GM18519 (cell line): ENCODE results near the gene SLC30A3.

Source experiments
- ATAC-seq: cut with Tn5 transposase; IDR thresholded peaks from one replicate; pipeline ENCODE4 v1.9.1; 2021; ENCODE audit warnings: mild to moderate bottlenecking, moderate library complexity; ENCODE audit not compliant: unreplicated experiment, low FRiP score

The SLC30A3 gene

GRCh38 chr2:27261926-27262298, 935 bp downstream of the SLC30A3 start:
- ATAC-seq, result no peak

- ATAC-seq, result no peak
These were observed 1.5 kb downstream of the SLC30A3 start for GRCh38 chr2:27261241-27261925.

GRCh38 chr2:27258051-27258450, 4.8 kb downstream of the SLC30A3 start:
- no peak for ATAC-seq

- ATAC-seq, result no peak
These were observed 5.9 kb downstream of the SLC30A3 start for GRCh38 chr2:27256855-27257454.

GRCh38 chr2:27255660-27256059, 7.2 kb downstream of the SLC30A3 start:
- ATAC-seq, result no peak

GRCh38 chr2:27255187-27255586, 7.7 kb downstream of the SLC30A3 start:
- ATAC-seq, result no peak

- ATAC-seq, result no peak
These were observed 11.1 kb downstream of the SLC30A3 start for GRCh38 chr2:27251766-27252165.

GRCh38 chr2:27250652-27251379, 12.0 kb downstream of the SLC30A3 start:
- no peak for ATAC-seq

GRCh38 chr2:27249891-27250651, 12.8 kb downstream of the SLC30A3 start:
- ATAC-seq, result no peak

- no peak for ATAC-seq
These were observed 13.5 kb downstream of the SLC30A3 start for GRCh38 chr2:27249159-27249890.

- ATAC-seq, result no peak
These were observed 15.0 kb downstream of the SLC30A3 start for GRCh38 chr2:27247893-27248292.

GRCh38 chr2:27245626-27246025, 17.2 kb downstream of the SLC30A3 start:
- no peak for ATAC-seq

GRCh38 chr2:27245116-27245515, 17.7 kb downstream of the SLC30A3 start:
- ATAC-seq, result no peak

GRCh38 chr2:27243391-27244130, 19.3 kb downstream of the SLC30A3 start:
- ATAC-seq, result no peak

GRCh38 chr2:27242614-27242951, 20.3 kb downstream of the SLC30A3 start:
- no peak for ATAC-seq

GRCh38 chr2:27241761-27242613, 20.9 kb downstream of the SLC30A3 start:
- no peak for ATAC-seq

- ATAC-seq, result no peak
These were observed 22.4 kb downstream of the SLC30A3 start for GRCh38 chr2:27240406-27240805.

GRCh38 chr2:27238976-27239375, 23.9 kb downstream of the SLC30A3 start:
- ATAC-seq, result no peak
